OCI-LY3 (cell line): ENCODE results near the gene SMTNL2.
"Not testable (repeated sequence)": the region's sequence is repeated elsewhere in the genome, so short reads cannot be mapped to it uniquely, and the experiment has no call there.

Experiments used
- H2AFZ ChIP-seq: fragments of 200-600, 300-600 bp; shearing (Covaris generic); 2 replicates; pipeline ENCODE4 v1.6.0; 2014; ENCODE audit warnings: antibody characterized with exemption, low read depth, low read length
- H3K27ac ChIP-seq: fragments of 200-600, 300-600 bp; sonication (generic); 2 replicates; pipeline ENCODE4 v1.5.1; 2014; ENCODE audit warnings: mild to moderate bottlenecking, low read length, moderate library complexity, mixed read lengths
- H3K27me3 ChIP-seq: fragments of 200-600, 300-600 bp; sonication (generic); 2 replicates; pipeline ENCODE4 v1.6.1; 2014; ENCODE audit warnings: low read depth, low read length, mixed read lengths
- H3K36me3 ChIP-seq: fragments of 200-600, 300-600 bp; sonication (generic); replicated peaks from 2 replicates; pipeline ENCODE3; 2014; ENCODE audit warnings: low read depth, low read length, mixed read lengths
- H3K4me1 ChIP-seq: fragments of 300-600, 200-600 bp; sonication (generic); 2 replicates; pipeline ENCODE4 v1.6.1; 2014; ENCODE audit warnings: low read length, mixed read lengths
- H3K4me2 ChIP-seq: fragments of 200-600, 300-600 bp; sonication (generic); 2 replicates; pipeline ENCODE4 v1.6.1; 2014; ENCODE audit warnings: low read length, mixed read lengths
- H3K4me3 ChIP-seq: fragments of 300-600, 200-600 bp; sonication (generic); 2 replicates; pipeline ENCODE4 v1.5.1; 2014; ENCODE audit warnings: antibody characterized with exemption, mild to moderate bottlenecking, low read length, moderate library complexity
- H3K79me2 ChIP-seq: fragments of 300-600, 200-600 bp; shearing (Covaris generic); 2 replicates; pipeline ENCODE4 v1.6.1; 2014; ENCODE audit warnings: mild to moderate bottlenecking, low read length, mixed read lengths
- H3K9ac ChIP-seq: fragments of 300-600, 200-600 bp; shearing (Covaris generic); 2 replicates; pipeline ENCODE4 v1.6.0; 2014; ENCODE audit warnings: mild to moderate bottlenecking, low read length, moderate library complexity
- H3K9me3 ChIP-seq: fragments of 200-600, 300-600 bp; shearing (Covaris generic); 2 replicates; pipeline ENCODE4 v1.6.1; 2014; ENCODE audit warnings: low read length, mixed read lengths; ENCODE audit not compliant: insufficient read depth
- H4K20me1 ChIP-seq: fragments of 200-600, 300-600 bp; sonication (generic); 2 replicates; pipeline ENCODE4 v1.6.1; 2016; ENCODE audit warnings: low read length, mixed read lengths; ENCODE audit not compliant: insufficient read depth
- CTCF ChIP-seq: fragments of 200-600, 300-600 bp; sonication (generic); IDR thresholded peaks from 2 replicates; pipeline ENCODE4 v1.5.1; 2014; ENCODE audit warnings: antibody characterized with exemption, low read length, low read depth
- EZH2phosphoT487 ChIP-seq: fragments of 200-600 bp; shearing (Covaris generic); IDR thresholded peaks from 2 replicates; pipeline ENCODE4 v1.6.1; 2018; ENCODE audit warnings: antibody characterized with exemption, mixed run types, low read depth

Gene SMTNL2

GRCh38 chr17:4594406-4594805, 10.1 kb downstream of the SMTNL2 start:
- H3K9ac ChIP-seq, result no peak overlapping the region
- H3K4me2 ChIP-seq, result no peak overlapping the region
- no peaks in the 10 kb centered on the region for H3K9me3 ChIP-seq
- H2AFZ ChIP-seq, result no peak overlapping the region
- H3K27me3 ChIP-seq, result no peaks in the 10 kb centered on the region
- no peaks in the 10 kb centered on the region for H3K4me1 ChIP-seq
- no peaks in the 10 kb centered on the region for H4K20me1 ChIP-seq
- H3K4me3 ChIP-seq, result no peak overlapping the region
- H3K36me3 ChIP-seq, result no peaks in the 10 kb centered on the region
- no peak for TF ChIP-seq CTCF
- TF ChIP-seq EZH2phosphoT487, result no peak
- H3K27ac ChIP-seq, result no peak overlapping the region
- no peaks in the 10 kb centered on the region for H3K79me2 ChIP-seq

DNA sequence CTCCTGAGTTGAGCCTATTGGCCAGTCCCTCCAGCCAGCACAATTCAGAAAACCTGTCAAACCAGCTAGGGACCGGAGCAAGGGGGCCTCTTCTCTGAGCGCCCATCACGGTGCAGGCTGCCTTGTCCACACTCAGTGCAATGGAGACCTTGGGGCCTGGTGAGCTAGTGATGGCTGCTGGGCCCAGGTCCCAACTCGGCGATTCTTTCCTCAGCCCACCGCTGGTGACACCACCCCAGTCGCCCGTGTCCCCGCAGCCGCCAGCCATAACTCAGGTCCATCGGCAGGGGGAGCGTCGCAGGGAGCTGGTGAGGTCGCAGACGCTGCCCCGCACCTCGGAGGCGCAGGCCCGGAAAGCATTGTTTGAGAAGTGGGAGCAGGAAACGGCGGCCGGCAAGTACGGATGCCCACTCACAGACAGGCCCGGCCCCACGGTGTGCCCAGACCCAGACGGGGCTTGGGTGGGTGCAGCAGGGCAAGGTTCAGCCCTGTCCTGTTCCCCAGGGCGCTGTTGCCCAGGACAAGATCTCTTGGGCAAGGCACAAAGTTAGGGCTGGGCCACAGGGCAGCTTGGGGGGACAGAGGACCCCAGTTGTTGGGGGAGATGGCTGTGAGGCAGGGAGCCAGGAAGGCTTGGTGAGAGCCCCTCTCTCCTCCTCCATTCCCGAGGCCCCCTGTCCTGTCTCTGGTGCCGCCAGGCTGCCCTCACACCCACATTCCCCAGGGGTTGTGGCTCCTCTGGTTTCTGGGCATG, 10.8 kb downstream of the SMTNL2 start:
- Histone ChIP-seq H3K4me2 (no peak overlapping the region), H3K79me2 (no peaks in the 10 kb centered on the region), H2AFZ (no peak overlapping the region), H3K27me3 (no peaks in the 10 kb centered on the region), H3K27ac (no peak overlapping the region), H4K20me1 (no peaks in the 10 kb centered on the region), H3K9ac (no peak overlapping the region), H3K4me1 (no peaks in the 10 kb centered on the region), H3K36me3 (no peaks in the 10 kb centered on the region), H3K4me3 (no peak overlapping the region), H3K9me3 (no peaks in the 10 kb centered on the region)
- TF ChIP-seq EZH2phosphoT487 (no peak), CTCF (no peak)

DNA sequence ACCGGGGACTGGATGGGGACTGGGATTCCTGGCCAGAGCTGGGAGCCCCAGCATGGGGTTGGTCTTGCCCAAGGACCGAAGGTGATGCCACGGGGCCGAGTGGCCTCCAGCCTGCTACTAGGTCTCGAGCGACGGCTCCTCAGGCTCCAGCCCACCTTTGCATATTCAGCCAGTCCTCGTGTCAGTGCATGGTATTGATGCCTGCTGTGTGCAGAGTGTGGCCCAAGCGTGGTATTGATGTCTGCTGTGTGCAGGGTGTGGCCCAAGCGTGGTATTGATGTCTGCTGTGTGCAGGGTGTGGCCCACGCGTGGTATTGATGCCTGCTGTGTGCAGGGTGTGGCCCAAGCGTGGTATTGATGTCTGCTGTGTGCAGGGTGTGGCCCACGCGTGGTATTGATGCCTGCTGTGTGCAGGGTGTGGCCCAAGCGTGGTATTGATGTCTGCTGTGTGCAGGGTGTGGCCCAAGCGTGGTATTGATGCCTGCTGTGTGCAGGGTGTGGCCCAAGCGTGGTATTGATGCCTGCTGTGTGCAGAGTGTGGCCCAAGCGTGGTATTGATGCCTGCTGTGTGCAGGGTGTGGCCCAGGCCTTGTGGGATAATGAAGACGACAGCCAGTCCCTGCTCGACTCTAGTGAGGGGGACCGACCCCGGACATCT, 11.5 kb downstream of the SMTNL2 start:
- not testable (repeated sequence) for H3K79me2 ChIP-seq, H3K36me3 ChIP-seq, H2AFZ ChIP-seq, H3K27ac ChIP-seq, H3K4me2 ChIP-seq, H3K9me3 ChIP-seq, H3K4me1 ChIP-seq, H3K4me3 ChIP-seq, H3K9ac ChIP-seq, H3K27me3 ChIP-seq, H4K20me1 ChIP-seq

DNA sequence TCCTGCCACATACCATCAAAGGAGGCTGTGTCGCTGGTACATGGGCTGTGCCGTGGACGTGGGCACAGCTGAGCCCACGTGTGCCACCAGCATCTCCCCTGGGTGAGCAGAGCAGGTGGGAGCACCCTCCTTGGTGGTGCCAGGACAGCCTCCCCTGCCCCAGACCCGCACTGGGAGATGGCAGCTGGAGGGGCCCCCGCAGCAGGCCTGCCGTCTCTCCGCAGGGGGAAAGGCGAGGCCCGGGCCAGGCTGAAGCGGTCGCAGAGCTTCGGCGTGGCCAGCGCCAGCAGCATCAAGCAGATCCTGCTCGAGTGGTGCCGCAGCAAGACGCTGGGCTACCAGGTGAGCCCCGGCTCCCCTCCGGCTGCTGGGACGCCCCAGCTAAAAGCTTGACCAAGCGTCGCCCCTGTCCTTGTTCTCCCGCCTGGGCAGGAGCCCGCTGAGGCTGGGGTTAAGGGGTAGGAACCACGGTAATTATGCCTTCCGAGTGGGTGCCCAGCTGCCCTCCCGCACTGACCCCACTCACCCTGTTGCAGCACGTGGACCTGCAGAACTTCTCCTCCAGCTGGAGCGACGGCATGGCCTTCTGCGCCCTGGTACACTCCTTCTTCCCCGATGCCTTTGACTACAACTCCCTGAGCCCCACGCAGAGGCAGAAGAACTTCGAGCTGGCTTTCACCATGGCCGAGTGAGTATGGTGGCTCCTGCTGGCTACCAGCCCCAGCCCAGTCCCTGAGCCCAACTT, 12.5 kb downstream of the SMTNL2 start:
- H3K9ac ChIP-seq, result no peak overlapping the region
- H3K27ac ChIP-seq, result no peak overlapping the region
- TF ChIP-seq EZH2phosphoT487 (no peak), CTCF (no peak)
- no peaks in the 10 kb centered on the region for H4K20me1 ChIP-seq
- H3K9me3 ChIP-seq, result no peaks in the 10 kb centered on the region
- no peak overlapping the region for H2AFZ ChIP-seq
- H3K79me2 ChIP-seq, result no peaks in the 10 kb centered on the region
- H3K36me3 ChIP-seq, result no peaks in the 10 kb centered on the region
- no peak overlapping the region for H3K4me2 ChIP-seq
- no peaks in the 10 kb centered on the region for H3K27me3 ChIP-seq
- no peak overlapping the region for H3K4me3 ChIP-seq
- H3K4me1 ChIP-seq, result no peaks in the 10 kb centered on the region
